NK-92 treated with Interleukin-12 subunit alpha and Interleukin-12 subunit beta, amount 100 ng/mL, for 24 hours (cell line): ENCODE data around the gene KCNT2.
"Not testable (repeated sequence)": the region's sequence is repeated elsewhere in the genome, so short reads cannot be mapped to it uniquely, and the experiment has no call there.

Experiments used
- DNase-seq: peaks from one replicate; lab custom pipeline; 2025; lab: John Stamatoyannopoulos, UW

Gene KCNT2

DNA sequence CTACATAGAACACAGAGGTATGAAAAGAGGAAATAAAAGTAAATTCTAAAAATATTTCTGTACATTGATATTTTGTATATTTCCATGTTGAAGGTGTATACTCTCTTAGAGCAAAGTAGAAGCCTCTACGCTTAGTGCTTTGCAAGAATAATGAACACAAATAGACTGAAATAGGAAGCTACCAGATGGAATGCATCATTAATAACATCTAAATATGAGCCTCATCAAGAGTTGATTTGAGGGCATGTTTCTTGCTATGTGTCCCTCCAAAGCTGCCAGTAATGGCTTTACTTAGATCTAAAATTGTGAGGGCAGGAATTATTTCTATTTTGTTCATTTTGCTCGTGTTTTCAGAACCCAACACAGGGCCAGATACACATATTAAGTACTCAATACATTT, 94.4 kb downstream of the KCNT2 start:
- DNase-seq = no peak

- no peak for DNase-seq
Observed at GRCh38 chr1:196510451-196510850, 97.8 kb downstream of the KCNT2 start.

- not testable (repeated sequence) for DNase-seq
Observed at GRCh38 chr1:196504224-196504623, 104.0 kb downstream of the KCNT2 start.

DNA sequence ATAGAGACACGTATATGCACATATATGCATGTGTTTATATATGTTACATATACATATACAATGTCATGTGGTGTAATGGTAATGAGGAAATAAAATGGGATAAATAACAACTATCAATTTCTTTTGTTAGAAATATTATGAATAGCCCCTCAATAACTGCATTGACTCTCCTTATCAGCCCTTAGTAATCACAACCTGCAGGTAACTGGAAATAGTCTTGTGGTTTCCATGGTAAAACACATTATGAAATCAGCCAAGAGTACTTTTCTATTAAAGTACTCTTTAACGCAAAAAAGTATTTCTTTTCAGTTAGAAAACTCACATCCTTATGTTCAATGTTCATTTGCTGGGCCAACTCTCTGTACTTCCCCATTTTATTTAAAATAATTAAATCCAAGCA, 105.8 kb downstream of the KCNT2 start:
- no peak for DNase-seq

DNA sequence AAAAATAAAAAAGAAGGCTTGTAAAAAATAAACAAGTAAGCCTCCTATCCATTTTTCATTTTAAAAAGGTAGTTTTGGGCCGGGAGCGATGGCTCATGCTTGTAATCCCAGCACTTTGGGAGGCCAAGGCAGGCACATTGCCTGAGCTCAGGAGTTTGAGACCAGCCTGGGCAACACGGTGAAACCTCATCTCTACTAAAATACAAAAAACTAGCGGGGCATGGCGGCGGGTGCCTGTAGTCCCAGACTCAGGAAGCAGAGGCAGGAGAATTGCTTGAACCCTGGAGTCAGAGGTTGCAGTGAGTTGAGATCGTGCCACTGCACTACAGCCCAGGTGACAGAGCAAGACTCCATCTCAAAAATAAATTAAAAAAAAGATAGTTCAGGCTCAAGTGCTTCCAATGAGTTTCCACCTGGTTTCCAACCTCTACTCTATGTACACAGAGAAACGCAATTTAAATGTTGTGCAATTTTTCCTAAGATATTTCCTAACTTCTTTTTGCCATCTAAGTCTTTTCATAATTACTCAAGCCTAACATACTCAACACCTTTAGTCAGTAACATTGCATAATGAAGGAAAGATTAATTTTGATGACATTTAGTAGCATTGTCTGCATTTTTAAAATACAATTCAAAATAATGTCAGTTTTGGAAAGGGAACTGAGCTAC, 106.3 kb downstream of the KCNT2 start:
- DNase-seq = no peak

GRCh38 chr1:196497817-196498216, 110.4 kb downstream of the KCNT2 start:
- DNase-seq = no peak

- DNase-seq = no peak
Observed at GRCh38 chr1:196494766-196495165, 113.5 kb downstream of the KCNT2 start.

GRCh38 chr1:196493881-196494280, 114.4 kb downstream of the KCNT2 start:
- no peak for DNase-seq

- DNase-seq = no peak
Observed at GRCh38 chr1:196488579-196488978, 119.7 kb downstream of the KCNT2 start.

- DNase-seq = no peak
Observed at GRCh38 chr1:196486346-196486745, 121.9 kb downstream of the KCNT2 start.

DNA sequence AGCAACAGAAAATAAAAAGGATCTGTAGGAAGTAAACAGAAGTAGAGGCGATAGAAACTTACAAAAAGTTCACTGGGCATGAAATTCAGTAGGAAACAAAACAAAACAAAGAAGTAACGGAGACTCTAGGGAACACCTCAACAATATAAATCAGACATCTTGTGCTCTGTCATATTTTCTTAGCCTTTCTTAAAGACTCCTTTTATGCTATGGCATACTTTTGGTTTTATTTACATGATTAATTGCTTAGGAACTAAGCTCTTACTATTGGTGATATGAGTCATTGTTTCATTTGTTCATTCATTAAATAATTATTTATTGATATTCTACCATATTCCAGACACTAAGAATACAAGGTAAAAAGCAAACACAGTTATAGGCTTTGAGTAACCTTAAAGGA, 126.6 kb downstream of the KCNT2 start:
- DNase-seq = no peak

DNA sequence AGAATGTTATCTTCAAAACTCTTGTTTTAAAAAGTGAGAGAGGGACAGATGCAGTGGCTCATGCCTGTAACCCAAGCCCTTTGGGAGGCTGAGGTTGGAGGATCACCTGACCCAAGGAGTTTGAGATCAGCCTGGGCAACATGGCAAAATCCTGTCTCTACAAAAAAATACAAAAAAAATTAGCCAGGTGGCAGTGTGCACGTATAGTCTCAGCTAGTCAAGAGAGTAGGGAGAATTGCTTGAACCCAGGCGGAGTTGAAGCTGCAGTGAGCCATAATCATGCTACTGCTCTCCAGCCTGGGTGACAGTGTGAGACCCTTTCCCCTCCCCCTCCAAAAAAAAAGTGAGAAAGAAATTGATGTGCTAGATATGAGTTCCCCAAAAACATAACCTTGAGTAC, 131.0 kb downstream of the KCNT2 start:
- no peak for DNase-seq

DNA sequence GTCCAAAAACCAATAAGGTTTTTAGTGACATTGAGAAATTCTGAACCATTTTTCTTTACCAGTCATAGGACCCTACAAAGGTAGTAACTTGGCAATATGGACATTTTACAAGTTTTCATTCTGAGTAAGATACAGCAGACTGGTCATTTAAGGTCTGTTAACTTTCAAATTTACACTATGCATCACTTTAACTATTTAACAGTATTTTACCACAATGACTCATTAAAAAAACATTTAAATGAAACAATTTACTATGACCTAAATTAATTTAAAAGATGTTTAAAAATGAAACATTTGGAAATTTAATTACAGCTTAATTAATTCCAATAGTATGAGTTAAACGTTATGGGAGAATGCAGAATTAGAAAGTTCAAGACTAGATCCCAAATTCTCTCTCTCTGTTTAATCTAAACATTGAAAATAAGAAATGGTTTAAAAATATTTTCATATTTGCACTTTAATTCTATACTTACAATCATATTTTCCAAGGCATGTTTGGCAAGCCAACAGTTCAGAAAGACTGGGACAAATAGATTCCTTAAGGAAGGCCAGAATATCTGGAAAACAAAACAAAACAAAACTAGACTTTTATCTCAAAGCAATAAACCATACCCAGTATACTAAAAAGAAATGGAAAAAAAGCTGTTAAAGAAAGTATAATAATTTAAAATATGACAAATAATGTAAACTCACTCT, 140.9 kb downstream of the KCNT2 start:
- no peak for DNase-seq

GRCh38 chr1:196466654-196467053, 141.6 kb downstream of the KCNT2 start:
- DNase-seq = no peak

- no peak for DNase-seq
Observed at GRCh38 chr1:196466166-196466565, 142.1 kb downstream of the KCNT2 start.

DNA sequence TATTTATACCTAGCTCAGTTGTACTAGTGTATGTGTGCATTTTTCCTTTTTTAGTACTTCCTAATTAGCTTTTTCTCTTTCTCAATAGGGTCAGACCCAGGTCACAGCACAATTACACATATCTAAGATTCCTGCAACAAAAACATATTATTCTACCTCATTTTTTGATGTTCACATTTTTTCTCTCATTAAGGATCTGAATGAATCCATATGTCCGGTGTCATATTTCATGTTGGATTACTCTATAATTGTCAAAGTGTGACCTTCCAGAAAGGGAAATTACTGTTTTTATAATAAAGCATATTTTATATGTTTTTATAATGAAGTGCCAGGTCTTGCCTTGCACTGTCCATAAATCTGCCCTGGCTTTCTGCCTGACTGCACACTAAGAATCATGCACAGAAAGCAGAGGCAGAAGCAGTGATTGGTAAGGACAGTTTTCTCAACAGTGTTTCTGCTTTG, 143.7 kb downstream of the KCNT2 start:
- no peak for DNase-seq

DNA sequence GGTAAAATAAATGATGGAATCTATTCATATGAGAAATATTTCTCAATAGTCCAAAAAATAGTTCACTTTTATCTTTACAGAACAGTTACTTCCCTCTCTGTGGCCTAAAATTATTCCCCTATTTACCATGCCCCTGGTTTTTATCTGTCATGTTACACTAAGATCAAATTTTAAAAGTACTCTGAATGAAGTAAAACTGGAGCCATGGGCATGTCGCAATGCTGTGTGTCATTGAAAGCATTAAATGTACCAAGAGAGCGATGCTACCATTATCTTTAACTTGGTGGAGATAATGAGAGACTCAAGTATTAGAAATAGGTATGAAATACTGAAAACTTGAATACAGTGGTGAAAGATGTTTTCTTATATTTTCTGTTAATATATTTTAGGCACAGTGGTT, 146.2 kb downstream of the KCNT2 start:
- DNase-seq = no peak

GRCh38 chr1:196461521-196461920, 146.7 kb downstream of the KCNT2 start:
- DNase-seq = no peak

GRCh38 chr1:196459383-196459782, 148.9 kb downstream of the KCNT2 start:
- DNase-seq = no peak

DNA sequence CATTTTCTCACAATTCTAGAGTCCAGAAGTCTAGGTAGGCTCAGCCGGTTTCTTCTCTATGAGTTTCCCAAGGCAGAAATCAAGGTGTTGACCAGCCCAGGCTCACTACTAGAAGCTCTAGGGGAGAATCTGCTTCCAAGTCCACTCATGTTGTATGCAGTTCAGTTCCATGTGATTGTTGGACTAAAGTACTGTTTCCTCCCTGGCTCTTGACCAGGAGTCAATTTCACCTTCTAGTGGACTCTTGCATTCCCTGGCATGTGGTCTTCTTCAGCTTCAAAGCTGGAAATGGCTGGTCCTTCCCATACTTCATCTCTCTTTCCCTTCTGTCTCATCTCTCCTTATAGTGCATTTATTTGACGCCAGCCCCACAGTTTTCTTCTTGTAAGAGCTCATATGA, 153.4 kb downstream of the KCNT2 start:
- DNase-seq = no peak

GRCh38 chr1:196451103-196451502, 157.1 kb downstream of the KCNT2 start:
- DNase-seq = no peak

GRCh38 chr1:196450143-196451095, 157.8 kb downstream of the KCNT2 start:
- DNase-seq = no peak

GRCh38 chr1:196449460-196449859, 158.8 kb downstream of the KCNT2 start:
- no peak for DNase-seq
